ENCODE results near the gene SMS. TPM values are rescaled to one million over a fixed set of nuclear protein-coding genes. Genes with fewer than 3 reads are reported as not detected.

The SMS gene
- total RNA-seq, 1 donor from 2014 or later: 96.5 TPM

GRCh38 chrX:21943460-21944135 lies 3.1 kb downstream of the SMS start:
- Mint-ChIP-seq H3K4me3 (ENCODE audit: unreplicated experiment) (peak overlapping the region; percentile 59), H3K36me3 (ENCODE audit: unreplicated experiment) (no peaks in the 10 kb centered on the region), H3K4me1 (ENCODE audit: low read depth, unreplicated experiment) (peaks cover 11% of the 10 kb centered on the region), H3K27ac (ENCODE audit: unreplicated experiment) (no peak overlapping the region), H3K27me3 (ENCODE audit: unreplicated experiment) (peaks cover 2% of the 10 kb centered on the region), H3K9me3 (ENCODE audit: unreplicated experiment) (peaks cover 5% of the 10 kb centered on the region)
- no peak for DNase-seq
- no peak for TF ChIP-seq CTCF (IDR thresholded peaks at IDR 0.05; ENCODE audit: partially characterized antibody, unreplicated experiment)

- no peak for TF ChIP-seq CTCF (IDR thresholded peaks at IDR 0.05; ENCODE audit: partially characterized antibody, unreplicated experiment)
- no peak for DNase-seq
- Mint-ChIP-seq H3K27me3 (ENCODE audit: unreplicated experiment) (peaks cover 2% of the 10 kb centered on the region), H3K4me1 (ENCODE audit: low read depth, unreplicated experiment) (peaks cover 11% of the 10 kb centered on the region), H3K36me3 (ENCODE audit: unreplicated experiment) (no peaks in the 10 kb centered on the region), H3K27ac (ENCODE audit: unreplicated experiment) (no peak overlapping the region), H3K4me3 (ENCODE audit: unreplicated experiment) (no peak overlapping the region), H3K9me3 (ENCODE audit: unreplicated experiment) (peaks cover 5% of the 10 kb centered on the region)
Observed at GRCh38 chrX:21944136-21944615, 3.7 kb downstream of the SMS start.

GRCh38 chrX:21946925-21947641 lies 6.6 kb downstream of the SMS start:
- TF ChIP-seq CTCF (IDR thresholded peaks at IDR 0.05; ENCODE audit: partially characterized antibody, unreplicated experiment): no peak
- no peaks in the 10 kb centered on the region for H3K36me3 Mint-ChIP-seq (ENCODE audit: unreplicated experiment)
- peaks cover 2% of the 10 kb centered on the region for H3K27me3 Mint-ChIP-seq (ENCODE audit: unreplicated experiment)
- DNase-seq: no peak
- H3K4me3 Mint-ChIP-seq (ENCODE audit: unreplicated experiment): peak overlapping the region; percentile 58
- H3K9me3 Mint-ChIP-seq (ENCODE audit: unreplicated experiment): peaks cover under 1% of the 10 kb centered on the region
- H3K4me1 Mint-ChIP-seq (ENCODE audit: low read depth, unreplicated experiment): peaks cover 12% of the 10 kb centered on the region
- H3K27ac Mint-ChIP-seq (ENCODE audit: unreplicated experiment): no peak overlapping the region

DNA sequence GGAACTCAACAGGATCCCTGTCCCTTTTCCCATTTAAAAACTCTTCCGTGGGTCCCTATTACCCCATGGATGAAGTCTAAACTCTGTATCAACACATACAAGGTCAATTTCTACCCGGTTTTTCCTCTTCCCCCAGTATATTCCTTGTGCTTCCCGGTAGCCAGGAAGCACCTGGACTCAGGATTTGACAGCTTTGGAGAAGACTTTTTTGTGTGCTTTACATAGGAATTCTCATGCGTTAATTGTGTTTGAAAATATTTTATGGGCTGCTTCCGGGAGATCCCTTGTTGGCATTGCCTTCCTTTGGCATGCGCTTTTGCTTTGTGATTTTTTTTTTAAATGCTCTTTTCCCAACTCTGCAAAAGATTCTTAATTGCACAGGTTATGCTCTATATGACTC lies 7.2 kb downstream of the SMS start:
- no peaks in the 10 kb centered on the region for H3K36me3 Mint-ChIP-seq (ENCODE audit: unreplicated experiment)
- H3K27ac Mint-ChIP-seq (ENCODE audit: unreplicated experiment): no peak overlapping the region
- H3K27me3 Mint-ChIP-seq (ENCODE audit: unreplicated experiment): peaks cover 4% of the 10 kb centered on the region
- no peaks in the 10 kb centered on the region for H3K9me3 Mint-ChIP-seq (ENCODE audit: unreplicated experiment)
- no peak overlapping the region for H3K4me3 Mint-ChIP-seq (ENCODE audit: unreplicated experiment)
- no peak for DNase-seq
- TF ChIP-seq CTCF (IDR thresholded peaks at IDR 0.05; ENCODE audit: partially characterized antibody, unreplicated experiment): no peak
- peaks cover 9% of the 10 kb centered on the region for H3K4me1 Mint-ChIP-seq (ENCODE audit: low read depth, unreplicated experiment)

Data from glutamatergic neuron (in vitro differentiated cells).